Gastroesophageal sphincter (tissue), 3 donors: ENCODE measurements around the gene BLOC1S4.

ENCODE experiments used
- CTCF ChIP-seq, 4 experiments: fragments of 200-600 bp in 2 of 4; fragments of 450-650 bp in 2 of 4; sonication (generic) in 1 of 4; IDR thresholded peaks; one replicate each; pipeline ENCODE4 v1.5.1; 2017 to 2019; ENCODE audit warnings: antibody characterized with exemption in 4 of 4, mild to moderate bottlenecking in 2 of 4, moderate library complexity in 2 of 4
- POLR2AphosphoS5 ChIP-seq: sonication (generic); formaldehyde crosslinking; IDR thresholded peaks from one replicate; pipeline ENCODE4 v1.6.1; 2017; ENCODE audit warnings: antibody characterized with exemption

- no peak for TF ChIP-seq POLR2AphosphoS5
- TF ChIP-seq CTCF (IDR thresholded peaks at IDR 0.05) = no peak
Observed at GRCh38 chr4:6699903-6700302, 16.1 kb upstream of the BLOC1S4 start.
